SK-N-SH (cell line): ENCODE data around the gene COL28A1. TPM values are rescaled to one million over a fixed set of nuclear protein-coding genes. Genes with fewer than 3 reads are reported as not detected.

ENCODE experiments used
- CTCF ChIA-PET: fragments of 300-600, 350-600 bp; formaldehyde crosslinking; extraction: SDS; loops from one replicate; lab custom pipeline; 2021; lab: Yijun Ruan, JAX
- POLR2A ChIA-PET: fragments of 350-600 bp; sonication (Branson Sonifier 250); formaldehyde crosslinking; extraction: SDS; loops from one replicate; lab custom pipeline; 2020; ENCODE audit warnings: antibody characterized with exemption, inconsistent platforms; lab: Yijun Ruan, JAX
- DNase-seq: peaks from one replicate; pipeline ENCODE4 v3.0.0; 2012
- H2AFZ ChIP-seq: fragments of 200-600 bp; sonication (generic); 2 replicates; pipeline ENCODE4 v1.8.1; 2016; ENCODE audit warnings: antibody characterized with exemption, mild to moderate bottlenecking, low read depth
- H3F3A ChIP-seq: fragments of 200-600 bp; sonication (generic); replicated peaks from 2 replicates; pipeline ENCODE3; 2016; ENCODE audit warnings: antibody characterized with exemption, mild to moderate bottlenecking; ENCODE audit not compliant: insufficient read depth
- H3K27ac ChIP-seq, 2 experiments: fragments of 200-500 bp in 1 of 2; fragments of 200-600 bp in 1 of 2; sonication (Bioruptor generic) in 1 of 2; sonication (generic), shearing (Covaris generic) in 1 of 2; 2 replicates each; pipeline versions ENCODE4 v1.5.1 to v1.6.1; 2014 to 2016; ENCODE audit warnings: low read depth in 2 of 2, inconsistent platforms in 1 of 2, low read length in 1 of 2, mild to moderate bottlenecking in 1 of 2, mixed read lengths in 1 of 2
- H3K27me3 ChIP-seq: fragments of 200-600 bp; sonication (generic), shearing (Covaris generic); 2 replicates; pipeline ENCODE4 v1.6.1; 2016; ENCODE audit warnings: mixed run types; ENCODE audit not compliant: insufficient read depth
- H3K36me3 ChIP-seq, 2 experiments: fragments of 200-500 bp in 1 of 2; fragments of 200-600 bp in 1 of 2; sonication (Bioruptor generic) in 1 of 2; sonication (generic) in 1 of 2; replicated peaks in 1 of 2; 2 replicates each; pipeline versions ENCODE3 to v1.5.1; 2014 to 2016; ENCODE audit warnings: low read length in 1 of 2, mild to moderate bottlenecking in 1 of 2; ENCODE audit not compliant: insufficient read depth in 2 of 2, control insufficient read depth in 1 of 2
- H3K4me1 ChIP-seq, 2 experiments: fragments of 200-500 bp in 1 of 2; fragments of 200-600 bp in 1 of 2; sonication (Bioruptor generic) in 1 of 2; sonication (generic), shearing (Covaris generic) in 1 of 2; 2 replicates each; pipeline versions ENCODE4 v1.5.1 to v1.6.1; 2014 to 2016; ENCODE audit warnings: low read depth in 1 of 2, low read length in 1 of 2, mixed run types in 1 of 2; ENCODE audit not compliant: insufficient read depth in 2 of 2, control insufficient read depth in 1 of 2
- H3K4me2 ChIP-seq: fragments of 200-600 bp; sonication (generic), shearing (Covaris generic); 2 replicates; pipeline ENCODE4 v1.6.1; 2017; ENCODE audit warnings: mixed run types
- H3K4me3 ChIP-seq, 2 experiments: fragments of 200-500 bp in 1 of 2; fragments of 200-600 bp in 1 of 2; sonication (Bioruptor generic) in 1 of 2; sonication (generic), shearing (Covaris generic) in 1 of 2; 2 replicates each; pipeline versions ENCODE4 v1.5.1 to v1.8.1; 2014 to 2016; ENCODE audit warnings: low read depth in 2 of 2, inconsistent platforms in 1 of 2, low read length in 1 of 2, mild to moderate bottlenecking in 1 of 2, mixed read lengths in 1 of 2, moderate library complexity in 1 of 2
- H3K79me2 ChIP-seq: fragments of 200-600 bp; sonication (generic); 2 replicates; pipeline ENCODE4 v1.8.1; 2017; ENCODE audit warnings: mild to moderate bottlenecking; ENCODE audit not compliant: insufficient read depth
- H3K9ac ChIP-seq: fragments of 200-600 bp; sonication (generic); 2 replicates; pipeline ENCODE4 v1.6.1; 2017; ENCODE audit warnings: mixed run types
- H3K9me2 ChIP-seq: fragments of 200-600 bp; sonication (generic); 2 replicates; pipeline ENCODE4 v1.6.1; 2017; ENCODE audit warnings: mixed run types
- H3K9me3 ChIP-seq: fragments of 200-600 bp; sonication (generic); 2 replicates; pipeline ENCODE4 v1.6.1; 2017; ENCODE audit warnings: mixed run types, mild to moderate bottlenecking, moderate library complexity
- H4K20me1 ChIP-seq: fragments of 200-600 bp; sonication (generic); 2 replicates; pipeline ENCODE4 v1.6.1; 2017; ENCODE audit warnings: mild to moderate bottlenecking, mixed run types; ENCODE audit not compliant: insufficient read depth
- EP300 ChIP-seq, 2 experiments: IDR thresholded peaks; 2 replicates each; pipeline versions ENCODE4 v1.4.0 to v1.6.1; 2012; ENCODE audit warnings: borderline replicate concordance in 1 of 2, low read depth in 1 of 2, low read length in 1 of 2
- FOSL2 ChIP-seq: IDR thresholded peaks from 2 replicates; pipeline ENCODE4 v1.4.0; 2012; ENCODE audit warnings: low read depth, mild to moderate bottlenecking, moderate library complexity, borderline replicate concordance
- FOXM1 ChIP-seq: IDR thresholded peaks from 2 replicates; pipeline ENCODE4 v1.4.0; 2012; ENCODE audit warnings: low read depth, mild to moderate bottlenecking
- GATA2 ChIP-seq: sonication (generic); formaldehyde crosslinking; IDR thresholded peaks from 2 replicates; pipeline ENCODE4 v1.5.0; 2020; ENCODE audit warnings: mild to moderate bottlenecking, missing genetic modification reagents
- JUND ChIP-seq: IDR thresholded peaks from 2 replicates; pipeline ENCODE4 v1.4.0; 2012
- NFIC ChIP-seq: IDR thresholded peaks from 2 replicates; pipeline ENCODE4 v1.4.0; 2012; ENCODE audit warnings: borderline replicate concordance
- POLR2AphosphoS5 ChIP-seq: IDR thresholded peaks from 2 replicates; pipeline ENCODE4 v1.6.1; 2012; ENCODE audit warnings: low read depth, low read length
- RFX5 ChIP-seq: IDR thresholded peaks from 2 replicates; pipeline ENCODE4 v1.6.1; 2012; ENCODE audit warnings: mild to moderate bottlenecking, improper control_type of control experiment, low read length
- SMC3 ChIP-seq: IDR thresholded peaks from 2 replicates; pipeline ENCODE4 v1.6.1; 2012; ENCODE audit warnings: low read depth, low read length, improper control_type of control experiment
- YY1 ChIP-seq: IDR thresholded peaks from 2 replicates; pipeline ENCODE4 v1.4.0; 2012; ENCODE audit warnings: low read depth, mild to moderate bottlenecking
- WGBS: methylation state at CpG from one replicate; pipeline ENCODE4 v1.1.6; 2017; ENCODE audit warnings: low lambda C conversion rate; 5-methylcytosine and 5-hydroxymethylcytosine counted together
- polyA plus RNA-seq, 3 experiments: library from polyadenylated mRNA; depleted of rRNA; stranded (reverse); fragments of >200 nt; gene quantifications; 2 replicates each; pipeline ENCODE4 v1.2.3, GENCODE V29; 2012
- TF ChIP-seq, protein P1 (sequence below): IDR thresholded peaks from 2 replicates; pipeline ENCODE4 v1.4.0; 2012; ENCODE audit warnings: low read depth
- TF ChIP-seq, protein P2 (sequence below): IDR thresholded peaks from 2 replicates; pipeline ENCODE4; 2012
- TF ChIP-seq, protein P3 (sequence below): fragments of 150-350 bp; IDR thresholded peaks from 2 replicates; pipeline ENCODE4 v1.6.1; 2016; ENCODE audit warnings: mild to moderate bottlenecking, low read depth, low read length
- TF ChIP-seq, protein P4 (sequence below): IDR thresholded peaks from 2 replicates; pipeline ENCODE4 v1.4.0; 2012; ENCODE audit warnings: low read depth, borderline replicate concordance

Gene COL28A1
- polyA plus RNA-seq, 1 of the 3 experiments (the other 2 are of a cell fraction): not detected

DNA sequence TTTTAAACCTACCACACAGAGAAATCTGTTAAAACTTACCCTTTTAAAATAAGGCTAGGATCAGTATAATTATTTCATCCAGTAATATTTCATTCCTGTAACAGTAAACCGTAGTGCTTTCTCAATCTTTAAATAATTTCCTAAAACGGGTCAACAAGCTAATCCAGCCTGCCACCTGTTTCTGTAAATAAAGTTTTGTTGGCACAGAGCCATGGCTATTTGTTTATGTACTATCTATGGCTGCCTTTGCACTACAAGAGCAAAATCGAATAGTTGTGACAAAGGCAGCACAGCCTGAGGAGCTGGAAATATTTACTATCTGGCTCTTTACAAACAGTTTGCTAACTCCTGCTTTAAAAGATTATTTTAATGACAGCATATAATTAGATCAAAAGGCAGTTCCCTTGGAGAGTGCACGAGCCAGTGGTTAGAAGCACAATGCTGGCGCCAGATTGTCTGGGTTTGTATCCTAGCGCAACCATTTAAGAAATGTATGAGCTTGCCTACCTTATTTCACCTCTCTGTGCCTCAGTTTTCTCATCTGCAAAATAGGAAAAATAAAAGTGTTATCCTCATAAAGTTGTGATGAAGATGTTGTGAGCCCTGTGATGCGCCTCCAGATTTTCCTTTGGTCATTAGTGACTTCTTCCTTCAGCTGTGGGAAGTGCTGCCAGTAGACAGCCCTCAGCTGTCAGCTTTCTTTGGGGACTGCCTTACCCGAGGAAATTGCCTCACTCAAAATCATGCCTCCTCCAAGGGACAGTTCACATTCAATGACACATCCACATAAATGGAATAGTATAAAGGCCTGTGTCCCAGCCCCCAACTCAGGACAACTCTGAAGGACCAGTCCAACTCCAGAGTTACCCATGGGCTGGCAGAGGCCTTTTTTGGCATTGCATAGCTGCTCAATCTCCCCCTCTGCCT is 19.2 kb upstream of the COL28A1 start:
- TF ChIP-seq YY1 (no peak), EP300 (IDR thresholded peaks at IDR 0.05; ENCODE audit: borderline replicate concordance in 1 of 2, low read depth in 1 of 2, low read length in 1 of 2) (no peak), GATA2 (CRISPR knock-in tag) (no peak), RFX5 (no peak)
- TF ChIP-seq, protein P1, sequence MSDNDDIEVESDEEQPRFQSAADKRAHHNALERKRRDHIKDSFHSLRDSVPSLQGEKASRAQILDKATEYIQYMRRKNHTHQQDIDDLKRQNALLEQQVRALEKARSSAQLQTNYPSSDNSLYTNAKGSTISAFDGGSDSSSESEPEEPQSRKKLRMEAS: no peak
- H3K9me3 ChIP-seq: peaks cover 7% of the 10 kb centered on the region; the same call in 1 of the 2 replicates
- peaks cover 0 to 4% of the 10 kb centered on the region in 2 experiments for H3K36me3 ChIP-seq
- H3F3A ChIP-seq: no peaks in the 10 kb centered on the region
- H3K27me3 ChIP-seq: no peaks in the 10 kb centered on the region
- POLR2A ChIA-PET: no interaction called here
- CTCF ChIA-PET: interaction anchor here (0.8 to 1.3 kb wide), 4 partner anchors 12 to 452 kb away, joined by 3 to 5 read pairs (median 4); no protein-coding TSS in a partner anchor
- H4K20me1 ChIP-seq: no peaks in the 10 kb centered on the region
- peaks cover 7 to 15% of the 10 kb centered on the region in 2 experiments; a peak in 2 of 4 replicates for H3K4me1 ChIP-seq
- peak overlapping the region in 1 of 2 experiments; percentile 39; a peak in 2 of 4 replicates for H3K27ac ChIP-seq
- WGBS: 51% methylated on average over 8 of the region's 8 CpGs
- no peak overlapping the region for H2AFZ ChIP-seq
- no peak overlapping the region for H3K4me3 ChIP-seq
- no peaks in the 10 kb centered on the region for H3K79me2 ChIP-seq
- no peak overlapping the region for H3K9ac ChIP-seq
- no peak overlapping the region for H3K4me2 ChIP-seq
- peak; percentile 53 for DNase-seq
- H3K9me2 ChIP-seq: no peaks in the 10 kb centered on the region

DNA sequence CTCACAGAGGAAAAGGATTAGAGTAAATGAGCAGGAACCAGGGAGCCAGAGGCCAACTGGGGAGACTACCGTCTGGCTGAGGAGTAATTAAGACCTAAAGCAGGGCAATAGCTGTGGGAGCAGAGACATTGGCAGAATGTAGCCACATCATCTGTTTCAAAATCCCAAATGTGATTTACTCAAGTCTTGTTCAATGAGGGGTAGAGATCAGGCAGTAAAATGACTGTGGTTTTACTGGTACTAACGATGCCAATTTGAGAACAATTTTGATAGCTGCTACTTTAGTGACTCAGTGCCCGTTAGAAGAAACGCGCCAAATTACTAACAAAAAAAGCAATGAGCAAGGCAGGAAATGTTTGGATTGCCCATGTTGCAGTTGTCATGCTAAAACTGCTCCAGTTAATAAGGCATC is 18.4 kb upstream of the COL28A1 start:
- 82% methylated on average over 5 of the region's 5 CpGs for WGBS
- Histone ChIP-seq H3F3A (no peaks in the 10 kb centered on the region), H3K4me1 (peaks cover 7 to 15% of the 10 kb centered on the region in 2 experiments; a peak in 2 of 4 replicates), H3K27ac (peak overlapping the region in 1 of 2 experiments; percentile 25; a peak in 2 of 4 replicates), H3K4me3 (no peak overlapping the region), H3K36me3 (peaks cover 0 to 4% of the 10 kb centered on the region in 2 experiments), H3K27me3 (no peaks in the 10 kb centered on the region), H3K9me3 (peaks cover 7% of the 10 kb centered on the region; the same call in 1 of the 2 replicates), H3K79me2 (no peaks in the 10 kb centered on the region), H3K9ac (no peak overlapping the region), H3K9me2 (no peaks in the 10 kb centered on the region), H3K4me2 (no peak overlapping the region), H2AFZ (no peak overlapping the region), H4K20me1 (no peaks in the 10 kb centered on the region)
- TF ChIP-seq FOXM1 (no peak), FOSL2 (no peak), POLR2AphosphoS5 (no peak), SMC3 (no peak), GATA2 (CRISPR knock-in tag) (no peak), JUND (no peak), NFIC (no peak)
- TF ChIP-seq, protein P2, sequence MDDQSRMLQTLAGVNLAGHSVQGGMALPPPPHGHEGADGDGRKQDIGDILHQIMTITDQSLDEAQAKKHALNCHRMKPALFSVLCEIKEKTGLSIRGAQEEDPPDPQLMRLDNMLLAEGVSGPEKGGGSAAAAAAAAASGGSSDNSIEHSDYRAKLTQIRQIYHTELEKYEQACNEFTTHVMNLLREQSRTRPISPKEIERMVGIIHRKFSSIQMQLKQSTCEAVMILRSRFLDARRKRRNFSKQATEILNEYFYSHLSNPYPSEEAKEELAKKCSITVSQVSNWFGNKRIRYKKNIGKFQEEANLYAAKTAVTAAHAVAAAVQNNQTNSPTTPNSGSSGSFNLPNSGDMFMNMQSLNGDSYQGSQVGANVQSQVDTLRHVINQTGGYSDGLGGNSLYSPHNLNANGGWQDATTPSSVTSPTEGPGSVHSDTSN: no peak
- TF ChIP-seq, protein P3, sequence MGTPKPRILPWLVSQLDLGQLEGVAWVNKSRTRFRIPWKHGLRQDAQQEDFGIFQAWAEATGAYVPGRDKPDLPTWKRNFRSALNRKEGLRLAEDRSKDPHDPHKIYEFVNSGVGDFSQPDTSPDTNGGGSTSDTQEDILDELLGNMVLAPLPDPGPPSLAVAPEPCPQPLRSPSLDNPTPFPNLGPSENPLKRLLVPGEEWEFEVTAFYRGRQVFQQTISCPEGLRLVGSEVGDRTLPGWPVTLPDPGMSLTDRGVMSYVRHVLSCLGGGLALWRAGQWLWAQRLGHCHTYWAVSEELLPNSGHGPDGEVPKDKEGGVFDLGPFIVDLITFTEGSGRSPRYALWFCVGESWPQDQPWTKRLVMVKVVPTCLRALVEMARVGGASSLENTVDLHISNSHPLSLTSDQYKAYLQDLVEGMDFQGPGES: no peak
- TF ChIP-seq, protein P4, sequence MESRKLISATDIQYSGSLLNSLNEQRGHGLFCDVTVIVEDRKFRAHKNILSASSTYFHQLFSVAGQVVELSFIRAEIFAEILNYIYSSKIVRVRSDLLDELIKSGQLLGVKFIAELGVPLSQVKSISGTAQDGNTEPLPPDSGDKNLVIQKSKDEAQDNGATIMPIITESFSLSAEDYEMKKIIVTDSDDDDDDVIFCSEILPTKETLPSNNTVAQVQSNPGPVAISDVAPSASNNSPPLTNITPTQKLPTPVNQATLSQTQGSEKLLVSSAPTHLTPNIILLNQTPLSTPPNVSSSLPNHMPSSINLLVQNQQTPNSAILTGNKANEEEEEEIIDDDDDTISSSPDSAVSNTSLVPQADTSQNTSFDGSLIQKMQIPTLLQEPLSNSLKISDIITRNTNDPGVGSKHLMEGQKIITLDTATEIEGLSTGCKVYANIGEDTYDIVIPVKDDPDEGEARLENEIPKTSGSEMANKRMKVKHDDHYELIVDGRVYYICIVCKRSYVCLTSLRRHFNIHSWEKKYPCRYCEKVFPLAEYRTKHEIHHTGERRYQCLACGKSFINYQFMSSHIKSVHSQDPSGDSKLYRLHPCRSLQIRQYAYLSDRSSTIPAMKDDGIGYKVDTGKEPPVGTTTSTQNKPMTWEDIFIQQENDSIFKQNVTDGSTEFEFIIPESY: no peak
- ChIA-PET CTCF (interaction anchor here (0.7 to 1.3 kb wide), 4 partner anchors 10 to 451 kb away, joined by 3 to 5 read pairs (median 4); no protein-coding TSS in a partner anchor), POLR2A (no interaction called here)
- no peak for DNase-seq
